IPS DF 6.9 (cell line): ENCODE results near the gene WNT6.

ENCODE experiments used
- DNase-seq: peaks from one replicate; pipeline ENCODE4 v3.0.0-alpha.2; 2013; ENCODE audit warnings: low read depth, low spot score
- H3K27ac ChIP-seq: one replicate; pipeline ENCODE4 v1.5.1; 2013; ENCODE audit warnings: low read length, control low read depth
- H3K27me3 ChIP-seq: 2 replicates; pipeline ENCODE4 v1.6.1; 2013; ENCODE audit warnings: mild to moderate bottlenecking, low read length; ENCODE audit not compliant: control insufficient read depth, insufficient read depth
- H3K36me3 ChIP-seq: 2 replicates; pipeline ENCODE4 v1.6.1; 2013; ENCODE audit warnings: low read length; ENCODE audit not compliant: control insufficient read depth, insufficient read depth
- H3K4me1 ChIP-seq: 2 replicates; pipeline ENCODE4 v1.6.1; 2013; ENCODE audit warnings: low read length; ENCODE audit not compliant: control insufficient read depth, insufficient read depth
- H3K4me3 ChIP-seq: 2 replicates; pipeline ENCODE4 v1.5.1; 2013; ENCODE audit warnings: mild to moderate bottlenecking, low read length
- H3K9me3 ChIP-seq: 2 replicates; pipeline ENCODE4 v1.6.1; 2013; ENCODE audit warnings: low read length, inconsistent platforms; ENCODE audit not compliant: control insufficient read depth, insufficient read depth
- WGBS: extraction: QIAGEN DNeasy Blood & Tissue Kit; methylation state at CpG from one replicate; pipeline ENCODE4 v1.1.7; 2013; ENCODE audit warnings: mixed read lengths, missing lambda C conversion rate; ENCODE audit not compliant: insufficient read length, insufficient coverage; 5-methylcytosine and 5-hydroxymethylcytosine counted together

Gene WNT6

GRCh38 chr2:218819093-218819492 lies 40.5 kb upstream of the WNT6 start:
- no peaks in the 10 kb centered on the region for H3K9me3 ChIP-seq
- no peak for DNase-seq
- H3K27ac ChIP-seq, result no peak overlapping the region
- no peak overlapping the region for H3K4me3 ChIP-seq
- no peaks in the 10 kb centered on the region for H3K27me3 ChIP-seq
- no peaks in the 10 kb centered on the region for H3K4me1 ChIP-seq
- no peaks in the 10 kb centered on the region for H3K36me3 ChIP-seq
- WGBS, result no CpG with 5 or more reads among the region's 7 CpGs

GRCh38 chr2:218820746-218821369 lies 38.7 kb upstream of the WNT6 start:
- no peaks in the 10 kb centered on the region for H3K36me3 ChIP-seq
- no CpG with 5 or more reads among the region's 15 CpGs for WGBS
- H3K27ac ChIP-seq, result no peak overlapping the region
- no peak for DNase-seq
- H3K4me1 ChIP-seq, result no peaks in the 10 kb centered on the region
- H3K9me3 ChIP-seq, result no peaks in the 10 kb centered on the region
- H3K27me3 ChIP-seq, result no peaks in the 10 kb centered on the region
- no peak overlapping the region for H3K4me3 ChIP-seq

GRCh38 chr2:218821605-218822211 lies 37.9 kb upstream of the WNT6 start:
- no CpG with 5 or more reads among the region's 9 CpGs for WGBS
- no peak for DNase-seq
- H3K4me3 ChIP-seq, result no peak overlapping the region
- no peak overlapping the region for H3K27ac ChIP-seq
- no peaks in the 10 kb centered on the region for H3K4me1 ChIP-seq
- no peaks in the 10 kb centered on the region for H3K36me3 ChIP-seq
- no peaks in the 10 kb centered on the region for H3K9me3 ChIP-seq
- H3K27me3 ChIP-seq, result no peaks in the 10 kb centered on the region

- no CpG with 5 or more reads among the region's 7 CpGs for WGBS
- Histone ChIP-seq H3K4me1 (no peaks in the 10 kb centered on the region), H3K9me3 (no peaks in the 10 kb centered on the region), H3K27ac (no peak overlapping the region), H3K27me3 (no peaks in the 10 kb centered on the region), H3K36me3 (no peaks in the 10 kb centered on the region), H3K4me3 (no peak overlapping the region)
- no peak for DNase-seq
These were observed 37.0 kb upstream of the WNT6 start for GRCh38 chr2:218822622-218823021.

- no CpG with 5 or more reads among the region's 9 CpGs for WGBS
- H3K4me3 ChIP-seq, result no peak overlapping the region
- no peak for DNase-seq
- H3K36me3 ChIP-seq, result no peaks in the 10 kb centered on the region
- no peak overlapping the region for H3K27ac ChIP-seq
- no peaks in the 10 kb centered on the region for H3K9me3 ChIP-seq
- H3K27me3 ChIP-seq, result no peaks in the 10 kb centered on the region
- no peaks in the 10 kb centered on the region for H3K4me1 ChIP-seq
These were observed 36.3 kb upstream of the WNT6 start for GRCh38 chr2:218823196-218823855.

GRCh38 chr2:218824004-218824403 lies 35.6 kb upstream of the WNT6 start:
- no CpG with 5 or more reads among the region's 7 CpGs for WGBS
- Histone ChIP-seq H3K4me1 (no peaks in the 10 kb centered on the region), H3K27ac (no peak overlapping the region), H3K4me3 (no peak overlapping the region), H3K36me3 (no peaks in the 10 kb centered on the region), H3K27me3 (no peaks in the 10 kb centered on the region), H3K9me3 (no peaks in the 10 kb centered on the region)
- DNase-seq, result no peak

- Histone ChIP-seq H3K4me1 (no peaks in the 10 kb centered on the region), H3K9me3 (no peaks in the 10 kb centered on the region), H3K4me3 (no peak overlapping the region), H3K27ac (no peak overlapping the region), H3K36me3 (no peaks in the 10 kb centered on the region), H3K27me3 (no peaks in the 10 kb centered on the region)
- WGBS, result no CpG with 5 or more reads among the region's 10 CpGs
- DNase-seq, result no peak
These were observed 32.8 kb upstream of the WNT6 start for GRCh38 chr2:218826791-218827190.

GRCh38 chr2:218827701-218828476 lies 31.7 kb upstream of the WNT6 start:
- no peak overlapping the region for H3K4me3 ChIP-seq
- H3K27me3 ChIP-seq, result no peaks in the 10 kb centered on the region
- DNase-seq, result no peak
- no peaks in the 10 kb centered on the region for H3K36me3 ChIP-seq
- H3K4me1 ChIP-seq, result no peaks in the 10 kb centered on the region
- no peak overlapping the region for H3K27ac ChIP-seq
- no peaks in the 10 kb centered on the region for H3K9me3 ChIP-seq
- WGBS, result no CpG with 5 or more reads among the region's 14 CpGs

GRCh38 chr2:218828477-218828778 lies 31.2 kb upstream of the WNT6 start:
- H3K4me1 ChIP-seq, result no peaks in the 10 kb centered on the region
- no CpG with 5 or more reads among the region's 4 CpGs for WGBS
- H3K4me3 ChIP-seq, result no peak overlapping the region
- H3K27ac ChIP-seq, result no peak overlapping the region
- no peaks in the 10 kb centered on the region for H3K9me3 ChIP-seq
- no peak for DNase-seq
- H3K27me3 ChIP-seq, result no peaks in the 10 kb centered on the region
- no peaks in the 10 kb centered on the region for H3K36me3 ChIP-seq

- Histone ChIP-seq H3K9me3 (no peaks in the 10 kb centered on the region), H3K4me1 (no peaks in the 10 kb centered on the region), H3K4me3 (no peak overlapping the region), H3K27me3 (no peaks in the 10 kb centered on the region), H3K27ac (no peak overlapping the region), H3K36me3 (no peaks in the 10 kb centered on the region)
- WGBS, result no CpG with 5 or more reads among the region's 17 CpGs
- DNase-seq, result no peak
These were observed 29.6 kb upstream of the WNT6 start for GRCh38 chr2:218829868-218830451.
